HCT116 (cell line): ENCODE results near the gene CENPM. TPM values are rescaled to one million over a fixed set of nuclear protein-coding genes. Genes with fewer than 3 reads are reported as not detected.

Experiments
- ATAC-seq: fragments of 200-7000 bp; cut with Tn5 transposase; 2 replicates; pipeline ENCODE4 v1.9.1; 2020; ENCODE audit warnings: mild to moderate bottlenecking, moderate library complexity
- BruUV-seq: library from RNA; stranded (reverse); fragments of 400-500 nt; replicated peaks from 2 replicates; lab custom pipeline; 2021; lab: Mats Ljungman, UMichigan
- CTCF ChIA-PET: fragments of 300-600 bp; sonication (Branson Sonifier 250); formaldehyde crosslinking; loops from one replicate; lab custom pipeline; 2021; ENCODE audit warnings: antibody characterized with exemption; lab: Charles Lee
- POLR2A ChIA-PET: fragments of 300-600, 350-600 bp; sonication (Branson Sonifier 250); formaldehyde crosslinking; loops from one replicate; lab custom pipeline; 2021; ENCODE audit warnings: antibody characterized with exemption; lab: Charles Lee
- RAD21 ChIA-PET, 2 experiments: fragments of 300-600 bp; sonication (Branson Sonifier 250); formaldehyde crosslinking; loops; one replicate each; lab custom pipeline; 2023; ENCODE audit warnings: low total read pairs in 2 of 2; ENCODE audit not compliant: uncharacterized antibody in 2 of 2, unreplicated experiment in 2 of 2, low non-redundant PET in 1 of 2; lab: Charles Lee
- DNase-seq: peaks from one replicate; pipeline ENCODE4 v3.0.0-alpha.2; 2010; ENCODE audit warnings: low read depth, low spot score
- H2AFZ ChIP-seq: fragments of 200-600 bp; shearing (Covaris generic), sonication (generic); 2 replicates; pipeline ENCODE4 v1.6.1; 2017; ENCODE audit warnings: low read depth, mixed run types, mixed read lengths, antibody characterized with exemption, low read length; ENCODE audit not compliant: poor library complexity, severe bottlenecking
- H3K27ac ChIP-seq: 2 replicates; pipeline ENCODE4 v1.5.1; 2012; ENCODE audit warnings: low read depth, low read length
- H3K27me3 ChIP-seq: fragments of 200-600 bp; sonication (generic); 2 replicates; pipeline ENCODE4 v1.6.1; 2016; ENCODE audit warnings: mixed run types, low read length, mixed read lengths; ENCODE audit not compliant: insufficient read depth
- H3K36me3 ChIP-seq, 2 experiments: fragments of 200-500 bp in 1 of 2; fragments of 200-600 bp in 1 of 2; sonication (Bioruptor generic) in 1 of 2; sonication (generic) in 1 of 2; 2 replicates each; pipeline versions ENCODE4 v1.5.1 to v1.6.1; 2014 to 2016; ENCODE audit warnings: low read length in 2 of 2, inconsistent platforms in 1 of 2, mixed read lengths in 1 of 2, mixed run types in 1 of 2; ENCODE audit not compliant: insufficient read depth in 2 of 2, control insufficient read depth in 1 of 2
- H3K4me1 ChIP-seq, 2 experiments: fragments of 200-600 bp in 1 of 2; sonication (generic) in 1 of 2; 2 replicates each; pipeline versions ENCODE4 v1.5.1 to v1.6.1; 2012 to 2017; ENCODE audit warnings: low read length in 2 of 2, inconsistent platforms in 1 of 2, mild to moderate bottlenecking in 1 of 2, mixed read lengths in 1 of 2, mixed run types in 1 of 2, moderate library complexity in 1 of 2; ENCODE audit not compliant: insufficient read depth in 2 of 2, control insufficient read depth in 1 of 2
- H3K4me2 ChIP-seq: fragments of 200-600 bp; sonication (generic); 2 replicates; pipeline ENCODE4 v1.6.1; 2017; ENCODE audit warnings: mixed run types, low read length, mixed read lengths
- H3K4me3 ChIP-seq, 2 experiments: fragments of 200-600 bp in 1 of 2; sonication (generic) in 1 of 2; replicated peaks in 1 of 2; 2 replicates each; pipeline ENCODE4 v1.5.1; 2011 to 2016; ENCODE audit warnings: low read length in 2 of 2, control low read depth in 1 of 2, low read depth in 1 of 2, mild to moderate bottlenecking in 1 of 2, mixed read lengths in 1 of 2, mixed run types in 1 of 2
- H3K79me2 ChIP-seq: fragments of 200-600 bp; sonication (generic); 2 replicates; pipeline ENCODE4 v1.6.1; 2017; ENCODE audit warnings: mild to moderate bottlenecking, mixed run types, low read length, moderate library complexity, mixed read lengths; ENCODE audit not compliant: insufficient read depth
- H3K9ac ChIP-seq: fragments of 200-600 bp; sonication (generic); 2 replicates; pipeline ENCODE4 v1.6.1; 2016; ENCODE audit warnings: low read length, mixed read lengths
- H3K9me2 ChIP-seq: fragments of 200-600 bp; sonication (generic), shearing (Covaris generic); 2 replicates; pipeline ENCODE4 v1.6.1; 2017; ENCODE audit warnings: mixed run types, mild to moderate bottlenecking, moderate library complexity; ENCODE audit not compliant: insufficient read depth
- H3K9me3 ChIP-seq, 2 experiments: fragments of 200-500 bp in 1 of 2; fragments of 200-600 bp in 1 of 2; sonication (Bioruptor generic) in 1 of 2; sonication (generic) in 1 of 2; 2 replicates each; pipeline ENCODE4 v1.6.1; 2014 to 2017; ENCODE audit warnings: low read length in 2 of 2, mixed read lengths in 2 of 2, inconsistent platforms in 1 of 2, low read depth in 1 of 2, mild to moderate bottlenecking in 1 of 2, mixed run types in 1 of 2, moderate library complexity in 1 of 2; ENCODE audit not compliant: control insufficient read depth in 1 of 2, insufficient read depth in 1 of 2
- H4K20me1 ChIP-seq: fragments of 200-600 bp; sonication (generic), shearing (Covaris generic); 2 replicates; pipeline ENCODE4 v1.6.1; 2017; ENCODE audit warnings: mixed run types, mild to moderate bottlenecking, moderate library complexity; ENCODE audit not compliant: insufficient read depth
- CBX3 ChIP-seq: IDR thresholded peaks from 2 replicates; pipeline ENCODE4 v1.6.1; 2012; ENCODE audit warnings: low read depth
- CEBPB ChIP-seq: IDR thresholded peaks from 2 replicates; pipeline ENCODE4 v1.6.1; 2012; ENCODE audit warnings: low read depth
- CTCF ChIP-seq, 3 experiments: fragments of 200-600 bp in 1 of 3; sonication (generic) in 1 of 3; IDR thresholded peaks in 2 of 3; conservative IDR thresholded peaks in 1 of 3; 2 replicates each; pipeline ENCODE4 v1.5.1; 2012 to 2017; ENCODE audit warnings: low read depth in 2 of 3, low read length in 2 of 3, antibody characterized with exemption in 1 of 3, borderline replicate concordance in 1 of 3, control low read depth in 1 of 3, mild to moderate bottlenecking in 1 of 3, mixed read lengths in 1 of 3, mixed run types in 1 of 3, moderate library complexity in 1 of 3; ENCODE audit not compliant: insufficient read depth in 1 of 3
- ELF1 ChIP-seq: IDR thresholded peaks from 2 replicates; pipeline ENCODE4 v1.6.1; 2012; ENCODE audit warnings: low read depth, borderline replicate concordance
- EZH2phosphoT487 ChIP-seq: fragments of 200-600 bp; IDR thresholded peaks from 2 replicates; pipeline ENCODE4 v1.6.1; 2018; ENCODE audit warnings: antibody characterized with exemption, borderline replicate concordance
- FOSL1 ChIP-seq: IDR thresholded peaks from 2 replicates; pipeline ENCODE4 v1.6.1; 2012; ENCODE audit warnings: low read depth
- POLR2AphosphoS5 ChIP-seq: IDR thresholded peaks from 2 replicates; pipeline ENCODE4 v1.6.1; 2011; ENCODE audit warnings: mild to moderate bottlenecking, low read depth, low read length, moderate library complexity
- RAD21 ChIP-seq: IDR thresholded peaks from 2 replicates; pipeline ENCODE4 v1.6.1; 2012; ENCODE audit warnings: low read depth, mild to moderate bottlenecking
- REST ChIP-seq: IDR thresholded peaks from 2 replicates; pipeline ENCODE4 v1.6.1; 2012; ENCODE audit warnings: low read depth
- SIN3A ChIP-seq: IDR thresholded peaks from 2 replicates; pipeline ENCODE4 v1.6.1; 2012; ENCODE audit warnings: low read depth
- ZBTB33 ChIP-seq: IDR thresholded peaks from 2 replicates; pipeline ENCODE4 v1.6.1; 2011; ENCODE audit warnings: mild to moderate bottlenecking, low read length, moderate library complexity; ENCODE audit not compliant: insufficient replicate concordance; ENCODE audit errors: extremely low read depth
- intact Hi-C: fragments of 100-400 bp; cut with micrococcal nuclease; formaldehyde crosslinking; loops from 2 replicates; pipeline ENCODE4 v1.10.0; 2022
- total RNA-seq: library from RNA; stranded (reverse); gene quantifications from one replicate; pipeline ENCODE4 v1.2.1, GENCODE V29; 2021; ENCODE audit not compliant: unreplicated experiment

Gene CENPM
- total RNA-seq, 1 experiment from 2014 or later: 44.7 TPM

GRCh38 chr22:41947424-41948080, 600 bp upstream of the CENPM start:
- Histone ChIP-seq H3K9me3 (no peaks in the 10 kb centered on the region), H3K27ac (peak overlapping the region; percentile 86), H3K79me2 (peaks cover 40% of the 10 kb centered on the region), H3K9me2 (no peaks in the 10 kb centered on the region), H4K20me1 (no peaks in the 10 kb centered on the region), H3K9ac (peak overlapping the region; percentile 94), H3K4me3 (peak overlapping the region; percentile 74 to 85), H3K27me3 (no peaks in the 10 kb centered on the region), H3K36me3 (peaks cover 22 to 25% of the 10 kb centered on the region in 2 experiments; a peak in 3 of 4 replicates), H2AFZ (peak overlapping the region; percentile 82), H3K4me1 (peaks cover 14 to 41% of the 10 kb centered on the region in 2 experiments), H3K4me2 (peak overlapping the region; percentile 94)
- ChIA-PET CTCF (interaction anchor here (0.7 to 1.9 kb wide), 5 partner anchors 9 to 496 kb away, joined by 3 to 11 read pairs (median 4); no protein-coding TSS in a partner anchor), POLR2A (interaction anchor here (0.7 to 1.0 kb wide), 2 partner anchors 8 to 667 kb away, joined by 3 to 4 read pairs; partner anchors contain the start of gene POLDIP3), RAD21 (interaction anchor here in 1 of 2 experiments (0.7 kb wide), 2 partner anchors 251 to 496 kb away, joined by 3 read pairs; no protein-coding TSS in a partner anchor)
- DNase-seq (no peak), ATAC-seq (no peak)
- TF ChIP-seq SIN3A (no peak), ZBTB33 (no peak), CTCF (IDR thresholded peaks at IDR 0.05 in 2 of 3, conservative IDR thresholded peaks at IDR 0.05 in 1 of 3; ENCODE audit: borderline replicate concordance in 1 of 3, insufficient read depth in 1 of 3, low read depth in 2 of 3, low read length in 2 of 3) (no peak), EZH2phosphoT487 (no peak), FOSL1 (no peak), CEBPB (no peak), REST (no peak), CBX3 (no peak), POLR2AphosphoS5 (no peak), RAD21 (no peak), ELF1 (no peak)
- no TSS peak for BruUV-seq
- intact Hi-C loops: loop anchor here (5.0 kb wide), 1 partner anchor 165 kb away; no protein-coding TSS in a partner anchor
